Activated T-cell treated with anti-CD3 and anti-CD28 coated beads, Interleukin-2, amount 50 U/mL, for 4 hours (primary cell): ENCODE data around the gene REPS2. TPM values are rescaled to one million over a fixed set of nuclear protein-coding genes. Genes with fewer than 3 reads are reported as not detected.
"Not testable (repeated sequence)": the region's sequence is repeated elsewhere in the genome, so short reads cannot be mapped to it uniquely, and the experiment has no call there.

Experiments
- ATAC-seq, 2 donors: fragments of 200-7000 bp; cut with Tn5 transposase; one replicate each; pipeline ENCODE4 v1.10.0; 2021
- DNase-seq: peaks from one replicate; pipeline ENCODE4 v3.0.0-alpha.2; 2020
- H3K27me3 Mint-ChIP-seq: one replicate; pipeline ENCODE4 v1.8.0; 2021; ENCODE audit warnings: low read depth, mixed read lengths
- H3K36me3 Mint-ChIP-seq: one replicate; pipeline ENCODE4 v1.8.0; 2022; ENCODE audit warnings: mixed read lengths; ENCODE audit not compliant: insufficient read depth
- H3K4me1 Mint-ChIP-seq: one replicate; pipeline ENCODE4 v1.8.0; 2021; ENCODE audit warnings: low read depth, mixed read lengths
- H3K4me3 Mint-ChIP-seq: one replicate; pipeline ENCODE4 v1.8.0; 2021; ENCODE audit warnings: mild to moderate bottlenecking, moderate library complexity, mixed read lengths
- H3K9me3 Mint-ChIP-seq: one replicate; pipeline ENCODE4 v1.8.0; 2021; ENCODE audit warnings: mixed read lengths
- total RNA-seq, 3 donors: library from RNA; stranded (reverse); gene quantifications; one replicate each; pipeline ENCODE4 v1.2.1, GENCODE V29; 2021

Gene REPS2
- total RNA-seq, 3 donors from 2014 or later: 0.03 to 0.05 TPM; not detected in 1

DNA sequence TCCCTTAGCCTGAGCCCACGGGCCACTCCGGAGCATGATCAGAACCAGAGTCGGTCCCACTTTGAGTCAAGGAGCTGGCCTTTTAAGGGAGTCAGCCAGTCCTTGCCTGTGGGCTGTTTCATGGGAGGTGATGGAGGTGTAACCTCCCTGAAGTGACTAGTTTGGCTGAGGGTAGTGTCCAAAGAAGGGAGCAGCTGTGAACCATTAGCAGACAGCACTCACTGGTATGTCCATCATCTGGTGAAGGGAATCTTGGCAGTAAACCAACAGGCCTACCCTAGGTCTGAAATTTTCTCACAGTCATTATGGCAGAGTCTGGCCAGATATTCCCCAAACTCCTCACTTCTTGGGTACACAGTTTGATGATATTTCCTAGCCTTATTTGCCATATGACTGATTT, 12.3 kb upstream of the REPS2 start:
- Mint-ChIP-seq H3K36me3 (no peaks in the 10 kb centered on the region), H3K9me3 (no peaks in the 10 kb centered on the region)

DNA sequence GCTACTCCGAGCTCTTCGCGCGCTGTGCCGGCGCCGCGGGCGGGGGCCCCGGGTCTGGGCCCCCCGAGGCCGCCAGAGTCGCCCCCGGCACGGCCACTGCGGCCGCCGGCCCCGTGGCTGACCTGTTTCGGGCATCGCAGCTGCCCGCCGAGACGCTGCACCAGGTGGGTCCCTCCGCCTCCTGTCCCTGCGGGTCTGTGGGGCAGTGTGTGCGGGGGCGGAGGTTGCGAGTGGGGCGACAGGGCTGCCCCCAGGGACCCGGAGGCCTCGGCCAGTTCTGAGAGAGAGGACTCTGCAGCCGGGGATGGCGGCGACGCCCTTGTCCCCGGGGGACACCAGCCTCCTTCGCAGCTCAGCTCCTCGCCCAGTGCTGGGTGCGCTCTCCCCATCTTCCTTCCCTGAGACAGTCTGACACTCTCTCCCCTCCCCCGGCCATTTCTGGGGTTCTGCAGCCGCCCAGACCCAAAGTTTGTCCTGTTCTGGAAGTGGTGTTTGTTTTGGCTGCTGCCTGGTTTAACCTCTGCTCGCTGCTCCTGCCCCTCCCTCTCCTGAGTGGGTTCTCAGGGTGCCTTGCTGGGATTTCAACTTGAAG, 609 bp downstream of the REPS2 start:
- ATAC-seq (peak; percentile 8 to 32), DNase-seq (no peak)
- Mint-ChIP-seq H3K4me1 (peaks cover 5% of the 10 kb centered on the region), H3K36me3 (no peaks in the 10 kb centered on the region), H3K27me3 (peaks cover under 1% of the 10 kb centered on the region), H3K9me3 (no peaks in the 10 kb centered on the region), H3K4me3 (peak overlapping the region; percentile 80)

More for the DNA sequence above, 12.3 kb upstream of the REPS2 start:
- H3K27me3 Mint-ChIP-seq: peaks cover 3% of the 10 kb centered on the region
- ATAC-seq (no peak), DNase-seq (no peak)
- peaks cover 2% of the 10 kb centered on the region for H3K4me1 Mint-ChIP-seq
- H3K4me3 Mint-ChIP-seq: no peak overlapping the region

DNA sequence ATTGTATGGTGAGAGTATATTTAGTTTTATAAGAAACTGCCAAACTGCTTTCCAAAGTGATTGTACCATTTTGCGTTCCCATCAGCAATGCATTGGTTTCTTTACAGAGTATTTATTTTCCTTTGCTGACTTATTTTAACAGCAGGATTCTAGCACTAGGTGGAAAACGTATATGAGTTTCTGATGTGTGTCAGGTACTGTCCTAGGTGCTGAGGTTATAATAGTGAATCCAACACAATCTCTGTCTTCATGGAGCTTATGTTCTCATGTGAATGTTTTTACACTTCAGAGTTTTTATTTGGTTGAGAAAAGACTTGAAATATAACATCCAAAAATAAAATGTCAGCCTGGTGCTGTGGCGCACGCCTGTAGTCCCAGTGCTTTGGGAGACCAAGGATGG, 4.0 kb downstream of the REPS2 start:
- H3K9me3 Mint-ChIP-seq: no peaks in the 10 kb centered on the region
- H3K4me1 Mint-ChIP-seq: peaks cover 5% of the 10 kb centered on the region
- no peak overlapping the region for H3K4me3 Mint-ChIP-seq

DNA sequence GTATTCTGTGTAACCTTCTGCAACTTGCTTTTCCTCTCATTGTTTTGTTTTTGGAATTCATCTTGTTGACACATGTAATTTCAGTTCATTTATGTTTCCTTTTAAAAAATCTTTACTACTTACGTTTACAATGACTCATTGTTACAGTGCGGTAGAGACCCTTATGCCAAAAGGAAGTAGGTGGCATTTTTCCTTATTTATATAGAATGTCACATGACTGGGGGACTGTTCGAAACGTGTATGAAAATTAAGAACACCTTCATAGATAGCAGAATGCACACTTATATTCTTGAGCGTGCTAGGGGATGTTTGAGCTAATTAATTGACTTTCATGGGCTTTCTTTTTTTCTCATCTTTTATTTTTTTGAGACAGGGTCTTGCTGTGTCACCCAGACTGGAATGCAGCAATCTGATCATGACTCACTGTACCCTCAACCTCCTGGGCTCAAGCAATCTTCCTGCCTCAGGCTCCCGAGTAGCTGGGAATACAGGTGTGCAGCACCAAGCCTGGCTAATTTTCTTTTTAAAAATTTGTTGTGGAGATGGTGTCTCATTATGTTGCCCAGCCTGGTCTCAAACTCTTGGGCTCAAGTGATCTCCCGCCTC, 7.3 kb downstream of the REPS2 start:
- H3K27me3 Mint-ChIP-seq: peaks cover 6% of the 10 kb centered on the region
- DNase-seq: no peak
- no peak overlapping the region for H3K4me3 Mint-ChIP-seq
- no peaks in the 10 kb centered on the region for H3K36me3 Mint-ChIP-seq
- no peak for ATAC-seq
- no peaks in the 10 kb centered on the region for H3K9me3 Mint-ChIP-seq
- H3K4me1 Mint-ChIP-seq: no peaks in the 10 kb centered on the region

More for the DNA sequence above, 4.0 kb downstream of the REPS2 start:
- ATAC-seq: no peak
- DNase-seq: no peak
- Mint-ChIP-seq H3K27me3 (peaks cover 5% of the 10 kb centered on the region), H3K36me3 (no peaks in the 10 kb centered on the region)

DNA sequence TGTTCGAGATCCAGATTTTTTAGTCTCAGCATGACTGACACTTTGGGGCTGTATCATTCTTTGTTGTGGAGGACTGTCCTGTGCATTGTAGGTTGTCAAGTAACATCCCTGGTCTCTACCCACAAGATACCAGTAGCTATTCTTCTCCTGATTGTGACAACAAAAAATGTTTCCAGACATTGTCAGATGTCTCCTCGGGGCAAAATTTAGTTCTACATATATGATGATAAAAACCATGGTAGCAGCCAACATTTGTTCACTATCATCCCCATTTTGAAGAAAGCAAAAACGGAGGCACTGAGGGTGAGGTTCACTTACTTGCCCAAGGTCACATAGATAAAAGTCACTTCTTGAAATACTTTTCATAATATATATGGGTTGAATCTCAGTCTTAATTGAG, 11.3 kb downstream of the REPS2 start:
- ATAC-seq (no peak), DNase-seq (no peak)
- peaks cover 6% of the 10 kb centered on the region for H3K27me3 Mint-ChIP-seq
- H3K4me3 Mint-ChIP-seq: no peak overlapping the region
- H3K4me1 Mint-ChIP-seq: no peaks in the 10 kb centered on the region
- no peaks in the 10 kb centered on the region for H3K9me3 Mint-ChIP-seq
- no peaks in the 10 kb centered on the region for H3K36me3 Mint-ChIP-seq

DNA sequence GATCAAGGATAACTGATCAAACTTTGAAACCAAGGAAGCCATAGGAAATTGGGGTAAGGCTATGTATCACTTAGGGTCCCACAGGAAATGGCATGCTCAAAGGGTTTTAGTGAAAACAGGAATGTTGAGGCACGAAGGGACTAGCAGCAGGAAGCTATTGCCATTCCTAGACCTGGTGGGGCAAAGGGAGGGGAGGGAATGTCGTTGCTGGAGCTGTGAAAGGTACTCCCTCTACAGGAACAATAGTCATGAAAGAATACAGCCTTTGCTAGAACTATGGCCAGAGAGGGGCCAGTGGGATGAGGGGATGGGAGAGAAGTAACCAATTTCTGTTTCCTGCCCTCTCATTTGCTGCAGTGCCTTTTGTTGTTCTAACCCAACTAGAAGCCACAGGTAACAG, 11.9 kb downstream of the REPS2 start:
- Mint-ChIP-seq H3K36me3 (no peaks in the 10 kb centered on the region), H3K9me3 (no peaks in the 10 kb centered on the region), H3K4me3 (no peak overlapping the region), H3K27me3 (peaks cover 6% of the 10 kb centered on the region), H3K4me1 (no peaks in the 10 kb centered on the region)
- DNase-seq (no peak), ATAC-seq (no peak)

DNA sequence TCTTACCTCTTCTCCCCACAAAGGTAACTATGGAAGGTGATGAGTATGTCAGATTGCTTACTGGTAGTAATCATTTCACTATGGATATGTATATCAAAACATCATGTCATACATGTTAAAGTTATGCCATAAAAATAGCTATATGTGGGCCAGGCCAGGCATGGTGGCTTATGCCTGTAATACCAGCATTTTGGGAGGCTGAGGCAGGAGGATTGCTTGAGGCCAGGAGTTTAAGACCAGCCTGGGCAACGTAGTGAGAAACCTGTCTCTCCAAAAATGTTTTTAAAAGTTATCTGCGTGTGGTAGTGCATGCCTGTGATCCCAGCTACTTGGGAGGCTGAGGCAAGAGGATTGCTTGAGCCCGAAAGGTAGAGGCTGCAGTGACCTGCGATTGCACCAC, 16.2 kb downstream of the REPS2 start:
- DNase-seq, H3K4me1 Mint-ChIP-seq, H3K36me3 Mint-ChIP-seq, ATAC-seq, H3K27me3 Mint-ChIP-seq, H3K9me3 Mint-ChIP-seq, H3K4me3 Mint-ChIP-seq: not testable (repeated sequence)

DNA sequence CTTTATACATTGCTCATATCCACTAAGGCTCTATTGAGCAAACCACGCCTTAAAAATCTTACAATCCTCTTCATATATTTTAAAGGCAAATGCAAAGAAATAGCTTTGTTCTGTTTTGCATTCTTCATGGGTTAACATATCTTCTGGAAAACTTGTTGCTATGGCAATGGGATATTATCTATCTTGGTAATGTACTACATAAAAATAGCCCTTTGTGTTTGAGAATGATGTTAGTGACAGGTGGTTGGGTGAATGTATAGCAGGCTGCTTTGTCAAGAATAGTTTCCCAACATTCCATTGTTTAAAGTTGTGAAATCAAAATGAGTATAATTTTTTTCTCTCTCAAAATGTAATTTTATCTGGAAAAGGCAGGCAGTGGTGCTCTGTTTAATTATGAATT, 16.8 kb downstream of the REPS2 start:
- ATAC-seq (no peak), DNase-seq (no peak)
- no peaks in the 10 kb centered on the region for H3K4me1 Mint-ChIP-seq
- no peaks in the 10 kb centered on the region for H3K36me3 Mint-ChIP-seq
- peaks cover 3% of the 10 kb centered on the region for H3K27me3 Mint-ChIP-seq
- H3K9me3 Mint-ChIP-seq: no peaks in the 10 kb centered on the region
- H3K4me3 Mint-ChIP-seq: no peak overlapping the region

DNA sequence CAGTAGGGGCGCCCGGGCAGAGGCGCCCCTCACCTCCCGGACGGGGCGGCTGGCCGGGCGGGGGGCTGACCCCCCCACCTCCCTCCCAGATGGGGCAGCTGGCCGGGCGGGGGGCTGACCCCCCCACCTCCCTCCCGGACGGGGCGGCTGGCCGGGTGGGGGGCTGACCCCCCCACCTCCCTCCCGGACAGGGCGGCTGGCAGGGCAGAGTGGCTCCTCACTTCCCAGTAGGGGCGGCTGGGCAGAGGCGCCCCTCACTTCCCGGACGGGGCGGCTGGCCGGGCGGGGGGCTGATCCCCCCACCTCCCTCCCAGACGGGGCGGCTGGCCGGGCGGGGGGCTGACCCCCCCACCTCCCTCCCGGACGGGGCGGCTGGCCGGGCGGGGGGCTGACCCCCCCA, 18.5 kb downstream of the REPS2 start:
- not testable (repeated sequence) for H3K9me3 Mint-ChIP-seq, ATAC-seq, H3K36me3 Mint-ChIP-seq, DNase-seq, H3K4me1 Mint-ChIP-seq, H3K4me3 Mint-ChIP-seq, H3K27me3 Mint-ChIP-seq

DNA sequence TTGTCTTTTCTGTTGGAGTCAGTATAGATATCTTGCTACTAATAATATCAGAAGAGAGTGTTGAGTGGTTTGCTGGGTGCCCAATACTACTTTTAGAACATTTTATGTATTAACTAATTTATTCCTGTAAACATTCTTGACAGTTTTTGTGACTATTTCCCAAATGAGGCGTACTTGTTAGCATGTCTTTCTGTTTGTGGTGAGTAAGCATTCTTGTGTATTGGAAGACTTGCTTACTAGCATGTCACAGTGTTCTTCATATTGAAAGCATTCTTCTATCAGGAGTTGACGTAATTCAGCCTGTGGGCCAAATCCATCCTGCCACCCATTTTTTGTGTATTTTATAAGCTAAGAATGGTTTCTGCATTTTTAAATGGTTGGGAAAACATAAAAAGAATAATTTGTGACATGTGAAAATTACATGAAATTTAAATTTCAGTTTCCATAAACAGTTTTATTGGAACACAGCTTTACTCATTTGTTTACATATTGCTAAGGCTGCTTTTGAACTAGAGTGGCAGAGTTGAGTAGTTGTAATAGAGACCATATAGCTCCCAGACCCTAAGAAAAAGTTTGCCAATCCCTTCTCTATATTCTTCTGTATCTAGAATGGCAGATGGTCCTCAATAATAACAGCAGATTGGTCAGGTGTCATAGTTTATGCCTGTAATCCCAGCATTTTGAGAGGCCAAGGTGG, 20.4 kb downstream of the REPS2 start:
- DNase-seq: no peak
- ATAC-seq: no peak
- no peaks in the 10 kb centered on the region for H3K36me3 Mint-ChIP-seq
- peaks cover 3% of the 10 kb centered on the region for H3K4me1 Mint-ChIP-seq
- H3K9me3 Mint-ChIP-seq: no peaks in the 10 kb centered on the region
- no peak overlapping the region for H3K4me3 Mint-ChIP-seq
- no peaks in the 10 kb centered on the region for H3K27me3 Mint-ChIP-seq

DNA sequence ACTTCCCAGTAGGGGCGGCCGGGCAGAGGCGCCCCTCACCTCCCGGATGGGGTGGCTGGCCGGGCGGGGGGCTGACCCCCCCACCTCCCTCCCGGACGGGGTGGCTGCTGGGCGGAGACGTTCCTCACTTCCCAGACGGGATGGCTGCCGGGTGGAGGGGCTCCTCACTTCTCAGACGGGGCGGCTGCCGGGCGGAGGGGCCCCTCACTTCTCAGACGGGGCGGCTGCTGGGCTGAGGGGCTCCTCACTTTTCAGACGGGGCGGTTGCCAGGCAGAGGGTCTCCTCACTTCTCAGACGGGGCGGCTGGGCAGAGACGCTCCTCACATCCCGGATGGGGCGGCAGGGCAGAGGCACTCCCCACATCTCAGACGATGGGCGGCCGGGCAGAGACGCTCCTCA, 22.3 kb downstream of the REPS2 start:
- H3K9me3 Mint-ChIP-seq, H3K27me3 Mint-ChIP-seq, H3K4me3 Mint-ChIP-seq, ATAC-seq, H3K36me3 Mint-ChIP-seq, DNase-seq, H3K4me1 Mint-ChIP-seq: not testable (repeated sequence)

DNA sequence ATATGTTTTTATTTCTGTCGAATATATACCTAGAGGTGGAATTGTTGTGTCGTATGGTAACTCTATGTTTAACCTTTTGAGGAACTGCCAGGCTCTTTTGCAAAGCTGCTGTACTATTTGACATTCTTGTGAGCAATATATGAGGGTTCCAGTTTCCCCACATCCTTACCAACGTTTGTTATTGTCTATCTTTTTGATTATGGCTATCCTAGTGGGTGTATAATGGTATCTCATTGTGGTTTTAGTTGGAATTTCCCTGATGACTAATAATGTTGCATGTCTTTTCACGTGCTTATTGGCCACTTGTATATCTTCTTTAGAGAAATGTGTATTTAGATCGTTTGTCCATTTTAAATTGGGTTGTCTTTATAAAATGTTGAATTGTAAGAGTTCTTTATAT, 24.5 kb downstream of the REPS2 start:
- no peak overlapping the region for H3K4me3 Mint-ChIP-seq
- DNase-seq (no peak), ATAC-seq (peak; percentile 46 to 62)
- peaks cover 6% of the 10 kb centered on the region for H3K4me1 Mint-ChIP-seq
- peaks cover 1% of the 10 kb centered on the region for H3K27me3 Mint-ChIP-seq
- no peaks in the 10 kb centered on the region for H3K9me3 Mint-ChIP-seq
- H3K36me3 Mint-ChIP-seq: no peaks in the 10 kb centered on the region

DNA sequence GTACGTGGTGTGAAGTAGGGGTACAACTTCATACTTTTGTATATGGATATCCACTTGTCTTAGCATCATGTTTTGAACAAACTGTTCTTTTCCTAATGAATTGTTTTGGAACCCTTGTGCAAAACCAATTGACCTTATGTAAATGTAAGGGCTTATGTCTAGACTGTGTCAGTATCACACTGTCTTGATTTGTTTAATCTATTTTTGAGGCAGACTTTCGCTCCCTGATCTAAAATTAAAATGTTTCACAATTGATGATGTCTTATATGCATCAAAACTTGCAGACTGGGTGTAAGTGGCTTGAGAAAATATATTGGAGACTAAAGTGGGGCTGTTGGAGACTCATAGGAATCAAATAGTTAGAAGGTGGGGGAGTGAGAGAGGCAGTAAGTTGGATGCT, 25.2 kb downstream of the REPS2 start:
- no peak overlapping the region for H3K4me3 Mint-ChIP-seq
- DNase-seq (no peak), ATAC-seq (no peak)
- peaks cover 2% of the 10 kb centered on the region for H3K27me3 Mint-ChIP-seq
- no peaks in the 10 kb centered on the region for H3K9me3 Mint-ChIP-seq
- H3K36me3 Mint-ChIP-seq: no peaks in the 10 kb centered on the region
- H3K4me1 Mint-ChIP-seq: peaks cover 6% of the 10 kb centered on the region

DNA sequence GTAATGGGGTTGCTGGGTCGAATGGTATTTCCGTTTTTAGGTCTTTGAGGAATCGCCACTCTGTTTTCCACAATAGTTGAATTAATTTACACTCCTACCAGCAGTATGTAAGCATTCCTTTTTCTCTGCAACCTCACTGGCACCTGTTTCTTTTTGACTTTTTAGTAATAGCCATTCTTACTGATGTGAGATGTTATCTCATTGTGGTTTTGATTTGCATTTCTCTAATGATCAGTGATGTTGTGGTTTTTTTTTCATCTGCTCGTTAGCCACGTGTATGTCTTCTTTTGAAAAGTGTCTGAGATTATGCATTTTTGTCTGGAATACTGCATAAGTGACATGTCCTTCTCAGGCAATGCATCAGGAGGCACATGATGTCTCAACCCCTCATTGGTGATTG, 28.8 kb downstream of the REPS2 start:
- Mint-ChIP-seq H3K4me1 (peaks cover 6% of the 10 kb centered on the region), H3K9me3 (no peaks in the 10 kb centered on the region), H3K27me3 (peaks cover 2% of the 10 kb centered on the region), H3K36me3 (no peaks in the 10 kb centered on the region), H3K4me3 (no peak overlapping the region)
- DNase-seq (no peak), ATAC-seq (no peak)

DNA sequence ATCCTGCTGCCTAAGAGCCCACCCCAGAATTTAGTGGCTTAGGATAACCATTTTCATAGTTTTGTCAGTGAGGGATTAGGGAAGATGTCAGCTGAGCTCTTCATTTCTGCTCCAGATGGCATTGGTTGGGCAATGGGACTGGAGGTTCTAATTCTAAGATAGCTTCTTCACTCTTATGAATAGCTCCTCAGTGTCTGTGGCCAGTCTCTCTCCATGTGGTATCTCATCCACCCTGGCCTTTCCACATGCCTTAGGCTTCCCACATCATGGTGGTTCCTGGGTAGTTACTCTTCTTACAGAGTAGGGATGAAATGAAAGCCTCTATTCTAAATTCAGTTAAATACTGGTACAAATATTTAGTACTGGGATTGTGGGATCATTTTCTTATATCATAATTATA, 31.3 kb downstream of the REPS2 start:
- H3K36me3 Mint-ChIP-seq: no peaks in the 10 kb centered on the region
- DNase-seq: no peak
- no peaks in the 10 kb centered on the region for H3K9me3 Mint-ChIP-seq
- H3K4me1 Mint-ChIP-seq: peaks cover 3% of the 10 kb centered on the region
- H3K4me3 Mint-ChIP-seq: no peak overlapping the region
- H3K27me3 Mint-ChIP-seq: peaks cover 2% of the 10 kb centered on the region
- no peak for ATAC-seq
